ENCODE data around the gene RNF157.

Gene RNF157

GRCh38 chr17:76240461-76241203 is at the start of gene RNF157:
Gene RNF157 (minus strand): TSS chr17:76240493. CDS start chr17:76240240, 253 bp downstream.
- peak; percentile 42 for DNase-seq

DNA sequence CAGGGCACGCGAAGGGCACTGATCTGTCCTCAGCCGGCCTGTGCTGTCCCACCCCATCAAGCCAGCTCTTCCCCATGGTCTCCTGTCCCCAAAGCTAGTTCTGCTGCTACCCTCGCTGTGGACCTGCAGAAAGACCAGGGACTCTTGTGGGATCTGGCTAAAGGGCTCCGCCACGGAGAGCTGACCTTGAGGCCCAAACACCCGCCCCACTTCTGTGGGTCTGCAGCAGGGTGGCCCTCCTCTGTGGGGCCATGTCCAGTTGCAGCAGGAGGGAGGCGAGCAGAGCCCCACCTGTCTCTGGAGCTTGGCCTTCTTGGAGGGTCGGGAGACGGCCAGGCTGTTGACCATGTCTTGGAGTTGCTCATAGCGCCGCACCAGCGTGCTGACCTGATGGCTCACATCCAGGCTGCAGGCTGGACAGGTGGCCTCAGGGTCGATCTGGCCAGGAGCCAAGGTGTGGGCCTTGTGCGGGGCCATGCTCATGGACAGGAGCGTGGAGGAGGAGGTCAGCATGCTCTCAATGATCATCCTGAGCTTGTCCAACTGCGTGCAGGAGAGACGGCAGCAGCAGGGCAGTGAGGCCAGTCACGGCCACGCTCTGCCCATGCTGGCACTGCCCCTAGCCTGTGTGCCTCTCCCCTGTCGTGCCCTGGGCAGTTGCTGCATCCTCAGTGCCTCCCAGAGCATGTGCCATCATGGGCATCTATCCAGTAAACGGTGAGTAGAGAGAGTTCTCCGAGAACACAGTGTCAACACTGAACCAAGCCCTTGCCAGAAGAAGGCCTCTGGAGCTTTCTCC is 41.5 kb upstream of the RNF157 start:
- DNase-seq, result no peak

DNA sequence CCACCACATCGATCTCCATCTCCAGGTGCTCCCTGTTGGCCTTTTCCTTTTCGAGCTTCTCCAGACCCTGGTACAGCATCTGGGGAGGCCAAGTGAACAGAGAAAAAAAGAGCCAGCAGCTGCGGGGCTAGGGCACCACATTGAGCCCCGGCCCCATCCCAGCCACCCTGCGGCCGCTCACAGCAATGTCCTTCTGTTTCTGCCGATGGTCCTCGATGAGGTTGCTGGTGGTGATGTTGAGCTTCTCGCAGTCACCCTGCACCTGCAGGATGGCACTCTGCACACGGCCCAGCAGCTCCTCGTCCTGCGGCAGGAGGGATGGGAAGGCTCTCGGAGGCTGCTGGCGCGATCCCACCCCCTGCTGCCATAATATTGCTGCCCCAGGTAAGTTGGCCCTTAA is 40.4 kb upstream of the RNF157 start:
- no peak for DNase-seq

DNA sequence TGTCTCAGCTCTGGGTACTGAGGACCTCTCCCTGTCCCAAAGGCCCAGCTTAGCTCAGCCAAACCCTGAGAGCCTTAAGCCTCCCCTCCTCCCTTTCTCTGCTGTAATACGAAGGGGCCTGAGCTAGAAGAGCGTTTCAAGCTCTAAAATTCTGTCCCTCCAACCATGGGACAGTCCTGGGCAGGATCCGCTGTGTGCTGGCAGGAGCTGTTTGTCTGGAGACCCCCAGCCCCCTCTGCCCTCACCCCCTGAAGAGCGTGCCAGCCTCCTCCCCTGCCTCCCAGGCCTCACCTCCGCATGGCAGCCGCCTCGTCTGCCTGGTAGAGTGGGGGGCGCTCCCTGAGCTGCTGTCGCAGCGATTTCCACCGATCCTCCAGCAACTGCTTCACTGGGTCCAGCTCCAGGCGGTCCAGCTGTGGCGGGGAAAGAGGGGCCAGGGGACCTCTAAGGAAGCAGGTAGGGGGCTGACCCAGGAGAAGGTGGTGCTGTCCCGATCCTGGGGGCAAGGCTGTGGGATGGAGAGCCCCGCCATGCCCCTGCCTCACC is 39.5 kb upstream of the RNF157 start:
- DNase-seq, result no peak

- peak; percentile 86 for DNase-seq
Observed at GRCh38 chr17:76278952-76279741, 38.9 kb upstream of the RNF157 start.

GRCh38 chr17:76278268-76278908 is 38.1 kb upstream of the RNF157 start:
- DNase-seq, result no peak

DNA sequence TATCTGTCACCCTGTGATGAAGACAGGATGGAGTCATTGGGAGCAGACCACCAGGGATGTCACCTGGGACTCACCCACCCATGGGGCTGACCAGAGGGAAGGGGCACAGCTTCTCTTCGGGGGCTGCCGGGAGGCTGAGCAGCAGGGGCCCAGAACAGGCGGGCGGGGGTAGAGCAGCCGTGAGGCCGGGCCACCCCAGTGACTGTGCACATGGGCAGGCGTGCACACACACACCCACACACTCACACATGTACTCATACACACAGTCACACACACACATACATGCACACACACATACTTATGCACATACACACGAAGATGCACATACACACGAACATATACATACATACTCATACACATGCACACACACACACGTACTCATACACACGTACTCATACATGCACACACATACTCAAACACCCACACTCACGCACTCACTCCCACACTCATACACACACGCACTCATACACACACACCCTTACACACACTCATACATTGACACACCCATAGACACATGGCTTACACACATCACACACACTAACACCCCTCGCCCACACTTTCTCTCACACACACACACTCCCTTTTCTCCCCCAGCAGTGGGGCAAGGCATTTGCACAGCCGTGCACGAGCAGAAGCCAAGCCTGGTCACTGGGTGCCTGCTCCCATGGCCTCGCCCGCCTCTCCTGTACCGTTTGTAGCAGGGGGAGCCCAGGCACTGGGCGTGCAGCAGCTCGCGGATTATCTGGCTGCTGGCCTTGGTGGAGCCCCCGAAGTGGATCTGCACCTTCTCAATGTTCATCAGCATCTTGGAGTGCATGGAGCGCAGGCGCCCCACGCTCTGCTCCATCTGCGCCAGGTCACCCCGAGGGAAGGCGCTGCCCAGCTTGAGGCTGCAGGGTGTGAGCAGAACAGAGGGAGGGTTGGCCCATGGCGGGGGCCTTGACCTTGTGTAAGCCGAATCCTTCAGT is 37.3 kb upstream of the RNF157 start:
- DNase-seq, result no peak

- DNase-seq, result no peak
Observed at GRCh38 chr17:76276461-76277299, 36.4 kb upstream of the RNF157 start.

- no peak for DNase-seq
Observed at GRCh38 chr17:76276069-76276431, 35.8 kb upstream of the RNF157 start.

- DNase-seq, result no peak
Observed at GRCh38 chr17:76275382-76276068, 35.2 kb upstream of the RNF157 start.

GRCh38 chr17:76274112-76274956 is 34.0 kb upstream of the RNF157 start:
- DNase-seq, result no peak

DNA sequence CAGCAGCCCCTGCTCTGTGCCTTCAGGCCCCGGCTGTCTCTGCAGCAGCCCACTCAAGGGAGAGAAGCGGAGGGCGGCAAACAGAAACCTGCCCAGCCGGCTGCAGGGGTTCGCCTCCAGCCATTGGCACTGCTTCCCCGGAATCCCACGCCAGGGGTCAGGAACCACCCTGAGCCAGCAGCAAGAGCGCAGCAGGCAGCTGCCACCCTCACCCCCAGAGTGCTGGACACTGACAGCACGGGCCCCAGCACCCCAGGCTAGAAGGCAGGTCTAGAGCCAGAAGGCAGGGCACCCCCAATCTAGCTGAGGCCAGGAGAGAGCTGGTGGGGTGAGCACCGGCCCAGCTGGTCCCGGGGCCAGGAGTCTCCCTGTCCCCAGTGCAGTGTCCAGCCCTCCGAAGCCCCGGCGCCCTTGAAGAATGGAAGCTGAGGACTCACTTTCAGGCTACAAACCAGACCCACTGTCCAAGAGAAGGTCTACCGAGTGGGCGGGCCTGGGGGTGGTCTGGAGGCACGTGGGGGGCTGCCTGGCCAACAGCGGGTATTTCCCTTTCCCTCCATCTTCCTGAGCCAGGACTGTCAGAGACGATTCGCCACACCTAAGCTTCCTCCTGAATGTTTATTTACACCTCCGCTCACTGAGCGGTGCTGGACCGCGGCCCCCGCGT is 33.3 kb upstream of the RNF157 start:
- DNase-seq, result no peak

- no peak for DNase-seq
Observed at GRCh38 chr17:76272541-76273444, 32.5 kb upstream of the RNF157 start.

GRCh38 chr17:76271669-76272540 is 31.6 kb upstream of the RNF157 start:
- peak; percentile 76 for DNase-seq

GRCh38 chr17:76270770-76271668 is 30.7 kb upstream of the RNF157 start:
- no peak for DNase-seq

Data from activated T-cell treated with anti-CD3 and anti-CD28 coated beads for 4 hours (primary cell).